ENCODE data around the gene MEPCE. TPM values are rescaled to one million over a fixed set of nuclear protein-coding genes. Genes with fewer than 3 reads are reported as not detected.

Gene MEPCE
- polyA plus RNA-seq, 1 donor = 49.2 TPM

DNA sequence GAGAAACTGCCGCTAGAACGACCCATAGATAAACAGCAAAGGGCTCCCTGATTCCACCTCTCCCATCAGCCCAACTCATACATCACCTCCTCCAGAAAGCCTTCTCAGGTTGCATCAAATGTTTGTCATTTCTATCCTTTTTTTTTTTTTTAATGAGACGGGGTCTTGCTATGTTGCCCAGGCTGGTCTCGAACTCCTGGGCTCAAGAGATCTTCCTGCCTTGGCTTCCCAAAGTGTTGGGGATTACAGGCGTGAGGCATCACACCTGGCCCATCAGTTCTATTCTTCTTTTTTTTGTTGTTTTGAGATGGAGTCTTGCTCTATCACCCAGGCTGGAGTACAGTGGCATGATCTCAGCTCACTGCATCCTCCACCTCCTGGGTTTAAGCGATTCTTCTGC lies 27.4 kb downstream of the MEPCE start:
- no peak for DNase-seq

DNA sequence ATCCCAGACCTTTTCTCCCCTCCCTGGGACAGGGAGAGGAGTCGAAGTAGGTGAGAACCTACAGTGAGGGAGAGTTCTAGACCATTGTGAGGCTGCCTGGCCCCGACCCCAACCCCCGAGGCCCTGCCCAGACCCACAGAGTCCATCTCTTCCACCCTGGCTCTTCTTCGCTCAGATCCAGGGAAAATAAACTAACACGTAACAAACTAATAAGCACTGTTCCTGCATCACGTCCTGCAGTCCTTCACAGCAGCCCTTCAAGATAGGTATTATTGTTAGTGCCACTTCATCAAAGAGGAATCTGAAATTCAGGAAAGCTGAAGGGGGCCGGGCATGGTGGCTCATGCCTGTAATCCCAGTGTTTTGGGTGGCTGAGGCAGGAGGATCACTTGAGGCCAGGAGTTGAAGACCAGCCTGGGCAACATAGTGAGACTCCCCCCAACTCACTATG lies 34.6 kb downstream of the MEPCE start, which contains the start of gene SPACDR:
SPACDR (minus strand) TSS at position 51 of the 451 bp plus-strand sequence. CDS start 235 bp downstream, outside the sequence.
- no peak for DNase-seq

DNA sequence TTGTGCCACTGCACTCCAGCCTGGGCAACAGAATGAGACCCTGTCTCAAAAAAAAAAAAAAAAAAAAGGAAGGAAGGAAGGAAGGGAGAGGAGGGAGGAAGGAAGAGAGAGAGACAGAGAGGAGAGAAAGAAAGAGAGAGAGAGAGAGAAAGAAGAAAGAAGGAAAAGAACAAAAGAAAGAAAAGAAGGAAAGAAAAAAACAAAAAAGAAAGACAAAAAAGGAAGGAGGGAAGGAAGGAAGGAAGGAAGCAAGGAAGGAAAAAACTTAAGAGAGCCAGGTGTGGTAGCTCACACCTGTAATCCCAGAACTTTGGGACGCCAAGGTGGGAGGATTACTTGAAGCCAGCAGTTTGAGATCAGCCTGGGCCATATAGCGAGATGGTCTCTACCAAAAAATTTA lies 35.2 kb downstream of the MEPCE start:
- no peak for DNase-seq

DNA sequence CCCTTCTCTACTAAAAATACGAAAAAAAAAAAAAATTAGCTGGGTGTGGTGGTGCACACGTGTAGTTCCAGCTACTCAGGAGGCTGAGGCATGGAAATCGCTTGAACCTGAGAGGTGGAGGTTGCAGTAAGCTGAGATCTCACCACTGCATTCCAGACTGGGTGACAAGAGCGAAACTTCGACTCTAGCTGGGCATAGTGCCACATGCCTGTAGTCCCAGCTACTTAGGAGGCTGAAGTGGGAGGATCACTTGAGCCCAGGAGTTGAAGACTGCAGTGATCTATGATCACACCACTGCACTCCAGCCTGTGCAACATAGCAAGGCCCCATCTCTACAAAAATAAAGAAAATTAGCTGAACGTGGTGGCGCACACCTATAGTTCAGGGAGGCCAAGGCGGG lies 35.7 kb downstream of the MEPCE start:
- no peak for DNase-seq

DNA sequence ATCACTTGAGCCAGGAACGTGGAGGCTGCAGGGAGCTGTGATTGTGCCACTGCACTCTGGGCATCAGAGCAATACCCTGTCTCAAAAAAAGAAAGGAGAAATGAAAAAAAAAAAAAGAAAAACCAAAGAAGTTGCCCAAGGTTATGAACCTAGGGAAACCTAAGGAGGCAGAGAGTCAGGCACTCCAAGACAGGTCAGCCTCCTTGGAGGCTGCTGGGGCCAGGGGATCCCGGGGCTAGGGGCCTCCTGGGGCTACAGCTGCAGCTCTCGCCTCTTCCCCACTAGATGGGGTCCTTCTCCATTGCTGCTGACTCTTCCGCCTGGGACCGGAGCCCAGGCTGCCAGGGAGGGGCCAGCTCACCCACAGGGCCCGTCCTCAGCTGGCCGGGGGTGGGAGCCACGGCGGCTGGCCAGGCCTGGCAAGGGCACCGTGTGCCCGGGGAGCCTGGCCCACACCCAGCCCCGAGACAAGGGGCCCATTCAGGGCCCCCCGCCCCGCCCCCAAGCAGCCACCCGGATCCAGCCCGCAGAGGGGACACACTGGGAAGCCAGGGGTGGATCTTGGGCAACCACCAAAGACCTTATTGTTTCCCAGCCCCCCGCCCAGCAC lies 36.2 kb downstream of the MEPCE start:
- peak; percentile 61 for DNase-seq

DNA sequence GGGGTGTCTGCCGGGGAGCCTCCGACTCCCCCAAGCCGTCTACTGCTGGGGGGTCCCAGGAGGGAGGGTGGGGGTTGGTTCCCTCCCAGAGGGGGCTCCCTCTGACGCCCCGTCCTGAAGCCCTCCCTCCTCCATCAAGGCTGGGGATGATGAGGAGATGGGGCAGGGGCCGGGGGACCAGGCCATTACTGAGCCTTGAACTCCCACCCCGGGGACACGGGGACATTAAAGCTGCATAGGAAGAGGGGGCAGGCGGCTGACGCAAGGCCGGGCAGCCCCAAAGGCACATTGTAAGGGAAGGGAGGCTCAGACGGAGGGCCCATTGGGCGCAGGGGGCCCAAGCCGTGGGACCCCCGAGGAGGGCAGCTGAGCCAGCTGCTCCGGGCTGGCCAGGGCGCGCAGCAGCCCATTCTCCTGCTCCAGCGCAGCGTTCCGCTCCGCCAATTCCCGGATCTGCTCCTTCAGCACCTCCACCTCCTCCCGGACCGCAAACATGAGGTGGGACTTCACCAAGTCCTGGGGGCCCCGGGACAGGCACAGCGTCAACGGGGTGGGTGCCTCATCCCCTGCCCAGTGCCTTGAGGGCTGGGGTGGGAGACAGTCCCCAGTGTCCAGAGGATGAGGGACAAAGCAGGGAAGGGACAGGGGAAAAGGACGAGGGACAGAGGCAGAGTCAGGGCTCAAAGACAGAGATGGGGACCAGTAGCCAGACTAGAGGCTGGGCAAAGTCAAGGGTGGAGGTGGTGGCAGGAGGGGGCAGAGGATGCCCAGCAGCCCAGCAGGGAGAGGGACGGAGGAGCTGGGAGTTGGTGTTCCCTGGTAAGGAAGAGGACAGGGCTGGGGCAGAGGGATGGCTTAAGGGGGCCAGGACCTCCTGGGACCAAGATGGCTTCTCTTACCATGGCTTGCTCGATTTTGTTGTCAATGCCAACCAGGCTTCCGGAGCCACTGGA lies 37.3 kb downstream of the MEPCE start:
- DNase-seq = no peak

DNA sequence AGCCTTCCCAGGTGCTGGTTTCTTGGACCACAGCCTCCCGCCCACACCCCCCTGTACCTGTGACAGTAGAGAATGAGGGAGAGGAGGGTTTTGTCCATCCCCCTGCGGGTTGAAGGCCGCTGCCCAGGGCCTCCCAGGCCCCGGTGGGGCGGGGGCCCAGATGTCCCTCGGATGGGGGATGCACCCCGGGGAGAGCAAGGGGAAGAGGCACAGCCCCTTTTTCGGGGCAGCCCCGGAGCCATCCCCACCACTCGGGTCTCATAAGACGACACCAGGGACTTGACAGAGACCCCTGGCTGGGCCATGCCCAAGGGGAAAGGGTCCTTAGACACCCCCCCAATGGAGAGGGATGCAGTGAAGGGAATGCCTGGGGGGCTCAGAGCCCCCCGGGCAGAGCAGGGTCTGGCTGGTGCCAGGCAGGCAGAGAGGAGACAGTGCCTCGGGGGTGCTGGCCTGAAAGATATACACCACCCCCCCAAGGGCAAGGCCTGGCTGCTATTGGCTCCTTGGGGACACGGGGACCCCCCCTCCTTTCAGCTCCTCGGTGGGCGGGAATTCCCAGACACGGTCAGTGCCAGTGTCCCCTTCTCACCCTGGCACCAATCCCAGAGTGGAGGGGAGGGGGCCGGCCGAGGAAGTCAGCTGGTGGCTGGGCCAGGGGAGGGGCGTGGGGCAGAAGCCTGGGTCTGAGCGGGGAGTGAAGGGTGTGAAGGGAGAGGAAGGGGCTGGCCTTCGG lies 38.2 kb downstream of the MEPCE start:
- no peak for DNase-seq

DNA sequence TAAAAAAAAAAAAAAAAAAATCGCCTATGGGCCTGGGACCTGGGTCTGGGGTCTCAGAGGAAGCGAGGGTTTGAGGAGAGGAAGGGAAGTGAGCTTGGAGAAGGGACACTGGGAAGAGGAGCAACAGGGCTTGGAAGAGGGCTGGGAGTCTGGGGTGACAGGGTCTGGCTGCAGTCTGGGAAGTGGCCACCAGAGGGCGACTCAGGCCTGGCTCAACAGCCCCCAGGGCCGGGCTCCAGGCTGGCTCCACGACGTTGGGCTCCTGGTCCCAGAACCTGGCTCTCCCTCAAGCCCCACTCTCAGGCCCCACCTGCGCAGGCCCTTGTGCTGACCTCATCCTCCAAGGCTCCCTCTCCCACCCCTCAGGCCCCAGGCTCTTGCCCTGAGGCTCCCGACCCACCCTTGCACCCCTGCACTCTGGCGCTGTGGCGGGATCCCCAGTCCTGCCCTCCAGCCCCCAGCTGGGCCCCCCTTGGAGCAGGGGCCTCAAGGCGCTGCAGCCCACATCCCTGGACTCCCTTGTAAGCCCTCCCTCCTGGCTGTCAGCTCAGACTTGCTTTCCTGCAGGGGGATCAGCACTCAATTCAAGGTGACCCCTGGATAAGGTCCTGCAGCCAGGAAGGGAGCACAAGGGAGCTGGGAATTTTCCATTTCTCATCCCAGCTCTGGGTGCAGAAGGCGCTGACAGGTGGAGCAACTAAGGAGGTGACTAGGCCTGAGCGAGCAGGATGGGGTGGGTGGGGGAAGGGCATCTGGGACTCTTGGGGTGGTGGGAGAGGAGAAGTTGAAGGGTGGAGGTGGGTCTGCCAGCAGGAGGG lies 39.8 kb downstream of the MEPCE start:
- DNase-seq = peak; percentile 67

DNA sequence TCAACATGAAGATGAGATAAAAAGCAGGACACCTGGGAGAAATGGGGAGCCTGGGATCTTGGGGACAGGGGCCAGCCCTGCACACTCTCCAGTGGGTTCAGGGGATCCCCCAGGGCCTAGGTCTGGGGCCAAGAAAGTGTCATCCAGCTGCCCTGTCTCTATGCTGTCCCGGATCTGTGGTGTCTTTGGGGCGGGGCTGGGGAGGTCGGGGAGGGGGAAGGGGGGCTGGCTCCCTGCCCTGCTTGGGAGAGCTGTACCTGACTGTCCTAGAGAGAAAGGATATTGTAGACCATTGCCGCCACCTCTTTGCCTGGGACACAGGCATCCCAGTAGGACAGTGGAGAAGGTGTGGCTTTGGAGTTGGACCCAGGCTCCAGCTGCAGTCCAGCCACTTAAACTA lies 41.4 kb downstream of the MEPCE start:
- no peak for DNase-seq

DNA sequence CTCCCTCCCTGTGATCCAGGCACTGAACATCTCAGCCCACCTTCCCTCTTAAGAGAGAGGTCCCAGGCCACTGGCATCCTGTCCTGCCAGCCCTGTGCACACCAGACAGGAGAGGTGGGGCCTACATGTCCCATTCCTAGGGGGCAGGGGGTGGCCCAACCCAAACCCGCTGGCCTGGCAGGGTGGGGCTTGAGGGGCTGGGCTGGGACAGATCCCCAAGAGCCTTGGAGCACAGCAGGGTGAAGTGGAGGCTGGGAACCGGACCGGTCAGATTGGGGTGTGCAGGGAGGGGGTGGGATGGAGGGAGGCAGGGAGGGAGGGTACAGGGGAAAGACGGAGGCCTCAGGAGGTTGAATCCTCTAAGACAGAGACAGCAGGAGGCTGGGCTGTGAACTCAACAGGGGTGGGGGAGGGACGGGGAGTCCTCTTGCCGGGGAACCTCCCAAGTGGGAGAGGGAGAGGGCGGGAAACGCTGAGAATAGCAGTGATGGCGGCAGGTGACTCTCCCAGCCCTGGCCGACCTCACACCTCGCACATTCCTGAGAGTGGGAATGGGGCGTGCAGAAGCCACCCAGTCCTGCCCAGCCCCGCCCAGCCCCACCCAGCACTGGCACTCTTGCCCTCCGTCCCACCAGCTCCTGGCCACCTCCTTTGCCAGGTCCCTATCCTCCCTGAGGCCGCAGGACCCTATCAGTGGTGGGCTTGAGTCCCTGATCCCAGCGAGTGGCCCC lies 42.7 kb downstream of the MEPCE start:
- DNase-seq = no peak

DNA sequence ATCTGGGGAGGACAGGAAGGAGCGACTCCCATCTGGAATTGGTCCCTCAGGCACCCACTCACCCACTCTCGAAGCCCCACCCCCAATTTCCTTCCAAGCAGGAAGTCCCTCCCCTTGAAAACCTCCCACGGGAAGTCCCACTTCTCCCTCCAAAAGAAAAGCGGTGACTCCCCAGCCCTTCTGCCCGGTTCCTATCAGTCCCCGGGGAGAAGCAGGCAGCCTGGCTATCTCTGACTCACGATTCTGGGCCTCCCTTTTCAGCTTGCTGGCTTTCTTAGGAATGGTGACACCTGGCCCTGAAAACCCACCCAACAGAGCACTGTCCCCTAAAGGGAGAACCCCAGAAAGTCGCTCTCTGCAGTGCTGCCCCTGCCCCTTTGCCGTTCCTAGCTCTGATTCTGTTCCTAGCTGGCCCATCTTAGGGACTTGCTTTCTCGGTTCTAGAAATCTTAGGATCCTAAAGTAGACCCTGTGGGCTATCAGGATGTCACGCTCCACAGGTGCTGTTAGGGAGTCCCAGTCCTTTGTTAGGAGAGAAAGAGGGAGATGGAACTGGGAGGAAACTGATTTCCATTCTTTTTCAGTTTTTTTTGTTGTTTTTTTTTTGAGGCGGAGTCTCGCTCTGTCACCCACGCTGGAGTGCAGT lies 43.3 kb downstream of the MEPCE start:
- DNase-seq = no peak

DNA sequence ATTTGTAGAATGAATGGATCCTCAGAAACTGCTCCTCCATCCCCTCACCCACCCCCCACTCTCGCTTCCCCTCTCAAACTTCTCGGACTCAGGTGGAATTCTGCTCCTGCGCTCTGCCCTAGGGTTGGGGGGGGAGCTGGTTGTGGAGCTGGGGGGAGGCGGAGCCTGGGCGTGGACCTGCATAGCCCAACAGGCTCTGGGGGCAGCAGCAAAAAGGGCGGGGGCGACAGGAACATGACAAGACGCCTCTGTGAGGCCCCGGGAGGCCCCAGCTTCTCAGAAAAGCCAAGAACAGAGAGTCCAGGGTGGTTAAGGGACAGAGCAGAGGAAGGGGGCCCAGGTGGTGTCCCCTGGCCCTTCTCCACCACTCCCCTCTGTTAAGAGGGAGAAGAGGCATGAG lies 45.9 kb downstream of the MEPCE start:
- no peak for DNase-seq

DNA sequence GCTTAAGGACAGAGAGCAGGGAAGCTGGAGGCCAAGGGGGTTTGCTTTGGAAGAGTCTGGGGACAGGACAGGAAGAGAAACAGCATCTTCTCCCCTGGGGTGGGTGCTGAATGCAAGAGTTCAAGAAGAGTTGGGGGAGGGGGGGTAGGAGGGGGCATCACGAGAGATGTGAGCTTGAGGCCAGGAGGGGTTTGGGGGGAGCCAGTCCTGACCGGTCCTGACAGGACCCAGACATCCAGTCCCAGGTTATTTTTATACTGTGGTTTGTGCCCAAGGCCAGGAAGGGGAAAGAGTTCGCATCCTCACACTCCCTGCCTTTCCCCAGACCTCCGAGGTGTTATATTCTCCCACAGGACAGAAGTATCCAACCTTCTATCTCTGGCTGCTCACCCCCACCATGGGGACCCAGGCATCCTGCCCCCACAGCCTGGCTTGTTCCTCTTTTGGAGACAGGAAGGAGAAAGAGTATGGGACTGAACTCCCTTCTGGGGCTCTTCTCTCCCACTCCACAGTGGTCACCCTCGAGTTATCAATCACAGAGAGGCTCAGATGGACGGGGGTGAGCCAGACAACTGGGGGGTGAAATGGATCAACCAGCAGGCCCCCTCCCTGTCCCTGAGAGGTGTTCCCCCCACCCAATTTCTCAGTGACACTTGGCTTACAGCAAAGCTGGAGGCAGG lies 46.6 kb downstream of the MEPCE start:
- no peak for DNase-seq

DNA sequence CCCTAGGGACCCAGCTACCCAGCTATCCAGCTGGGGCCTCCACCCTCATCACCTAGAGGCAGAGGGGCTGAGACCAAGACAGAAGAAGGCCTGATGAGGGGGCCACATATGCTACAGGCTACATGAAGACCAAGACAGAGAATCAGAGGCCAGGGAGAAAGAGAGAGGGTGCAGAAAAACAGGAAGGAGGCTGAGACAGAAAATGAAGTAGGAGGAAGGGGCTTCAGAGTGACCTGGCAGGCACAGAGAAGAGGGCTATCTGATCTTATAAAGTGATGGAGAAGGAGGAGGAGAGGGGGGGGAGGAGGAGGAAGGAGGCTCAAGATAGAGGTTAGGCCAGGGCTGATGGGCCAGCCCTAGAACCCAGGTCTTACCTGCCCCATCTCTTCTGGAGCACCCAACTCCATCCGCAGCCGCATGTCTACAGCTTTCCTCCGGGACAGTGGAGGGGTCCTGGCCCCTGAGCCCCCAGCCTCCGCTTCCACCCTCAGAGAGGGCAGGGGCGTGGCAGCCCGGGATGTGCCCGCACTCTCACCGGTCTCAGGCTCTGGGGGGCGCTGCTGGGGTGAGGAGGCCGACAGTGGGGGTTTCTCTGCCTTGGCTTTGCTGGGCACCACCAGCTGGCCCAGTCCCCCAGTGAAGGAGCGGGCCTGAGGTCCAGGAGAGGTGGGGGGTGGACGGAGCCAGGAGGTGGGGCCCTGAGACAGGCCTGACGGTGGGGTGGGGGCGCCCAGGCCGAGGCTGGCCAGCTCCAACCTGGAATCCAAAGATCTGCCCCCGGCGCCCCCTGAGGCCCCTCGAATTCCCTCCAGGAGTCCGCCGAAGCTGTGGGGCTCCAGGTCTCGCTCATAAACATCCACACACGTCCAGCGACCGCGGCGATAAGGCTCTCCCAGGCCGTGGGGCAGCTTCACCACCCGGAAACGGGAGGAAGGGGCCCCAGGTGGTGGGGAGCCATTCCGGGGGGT lies 47.6 kb downstream of the MEPCE start:
- no peak for DNase-seq

DNA sequence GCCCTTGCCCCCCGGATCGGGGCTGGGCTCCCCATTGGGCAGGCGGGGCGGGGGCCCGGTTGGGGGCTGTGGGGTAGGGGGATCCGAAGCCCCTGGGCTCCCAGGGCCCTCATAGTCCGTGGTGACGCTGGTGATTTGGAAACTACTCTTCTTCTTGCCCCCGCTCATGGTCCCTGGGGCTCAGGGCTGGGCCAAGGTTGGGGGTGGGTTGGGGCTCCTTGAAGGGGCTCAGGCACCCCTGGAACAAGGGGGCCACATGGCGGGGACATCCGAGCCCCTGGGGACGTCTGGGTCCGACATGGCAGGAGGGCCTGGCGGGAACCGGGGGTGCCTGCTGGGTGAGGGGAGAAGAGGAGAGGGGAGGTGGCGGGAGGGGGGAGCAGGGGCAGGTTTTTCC lies 48.2 kb downstream of the MEPCE start:
- no peak for DNase-seq

DNA sequence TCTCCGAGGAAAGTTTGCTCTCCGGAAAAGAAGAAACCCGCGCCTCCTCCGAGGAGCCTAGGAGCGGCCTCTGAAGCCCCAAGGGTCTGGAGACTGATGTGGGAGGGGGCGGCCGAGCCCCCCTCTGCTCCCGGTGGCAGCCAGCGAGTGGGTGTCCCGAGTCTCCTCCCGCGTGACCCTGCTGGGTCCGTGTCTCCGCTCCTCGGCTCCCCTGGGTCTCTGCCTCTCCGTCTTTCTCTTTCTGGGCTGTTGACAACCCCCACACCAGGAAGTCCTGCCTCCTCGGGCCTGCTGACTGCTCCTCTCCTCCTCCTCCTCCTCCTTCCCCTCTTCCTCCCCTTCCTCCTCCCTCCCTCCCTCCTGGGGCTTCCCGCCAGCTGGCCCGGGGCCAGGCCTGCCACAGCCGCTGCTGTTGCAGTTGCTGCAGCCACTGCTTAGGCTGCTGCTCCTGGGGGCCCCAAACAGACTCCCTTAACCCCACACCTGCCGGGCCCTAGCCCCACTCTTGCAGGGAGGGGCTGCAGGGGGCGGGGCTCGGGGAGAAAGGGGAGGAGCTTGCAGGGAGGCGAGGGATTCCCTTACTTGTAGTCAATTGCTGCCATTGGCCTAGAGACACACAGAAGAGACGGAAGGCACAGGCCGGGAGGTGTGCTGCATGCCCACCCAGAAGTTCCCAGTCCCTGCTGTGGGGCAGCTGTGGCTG lies 49.5 kb downstream of the MEPCE start, which contains the start of gene TSC22D4:
TSC22D4 (minus strand) TSS at position 257 of the 703 bp plus-strand sequence. CDS start 1,176 bp downstream, outside the sequence.
- peak; percentile 90 for DNase-seq

DNA sequence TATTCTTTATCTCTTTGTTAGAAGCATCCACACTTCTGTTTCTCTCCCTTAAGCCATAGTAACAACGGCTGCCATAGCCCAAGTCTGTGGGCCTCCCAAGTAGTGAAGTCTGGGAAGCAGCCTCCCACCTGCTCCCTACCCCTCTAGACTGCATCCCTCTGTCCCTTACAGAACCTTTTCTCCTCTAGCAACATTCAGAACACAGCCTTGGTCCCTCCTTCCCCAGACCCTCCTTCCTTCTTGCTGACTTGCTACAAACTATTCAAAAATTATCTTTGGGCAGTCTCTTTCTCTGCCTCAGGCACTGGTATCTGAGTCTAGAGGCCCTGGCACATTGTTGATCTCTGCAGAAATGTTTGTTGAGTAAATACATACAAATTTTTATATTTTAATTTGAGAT lies 51.8 kb downstream of the MEPCE start:
- no peak for DNase-seq

DNA sequence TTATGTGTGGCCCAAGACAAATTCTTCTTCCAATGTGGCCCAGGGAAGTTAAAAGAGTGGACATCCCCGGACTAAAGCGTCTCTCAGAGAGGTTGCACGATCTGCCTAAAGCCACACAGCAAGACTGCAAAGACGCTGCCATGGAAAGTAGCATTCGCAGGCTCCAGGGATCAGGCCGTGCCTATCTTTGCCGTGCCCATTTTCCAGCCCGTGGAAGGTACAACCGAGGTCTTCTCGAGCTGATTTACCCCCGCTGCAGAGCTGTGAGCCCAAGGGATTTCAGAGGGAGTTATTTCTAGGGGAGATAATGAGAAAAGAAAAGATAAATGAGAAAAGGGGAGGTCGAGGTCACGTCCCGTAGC lies 53.1 kb downstream of the MEPCE start:
- DNase-seq = no peak
